Vagina (tissue), 2 donors: ENCODE measurements around the gene DOCK2.

Experiments used
- POLR2AphosphoS5 ChIP-seq, 2 donors: sonication (generic); formaldehyde crosslinking; IDR thresholded peaks; one replicate each; pipeline ENCODE4 v1.9.0; 2017; ENCODE audit warnings: antibody characterized with exemption in 2 of 2, mild to moderate bottlenecking in 2 of 2, low read depth in 1 of 2; ENCODE audit not compliant: insufficient read depth in 1 of 2
- TF ChIP-seq, protein P1 (sequence below), 3 experiments: fragments of 450-650 bp in 2 of 3; fragments of 200-600 bp in 1 of 3; sonication (generic) in 1 of 3; IDR thresholded peaks; one replicate each; pipeline ENCODE4 v1.5.1; 2017 to 2019; ENCODE audit warnings: antibody characterized with exemption in 3 of 3, mild to moderate bottlenecking in 2 of 3, moderate library complexity in 2 of 3

DNA sequence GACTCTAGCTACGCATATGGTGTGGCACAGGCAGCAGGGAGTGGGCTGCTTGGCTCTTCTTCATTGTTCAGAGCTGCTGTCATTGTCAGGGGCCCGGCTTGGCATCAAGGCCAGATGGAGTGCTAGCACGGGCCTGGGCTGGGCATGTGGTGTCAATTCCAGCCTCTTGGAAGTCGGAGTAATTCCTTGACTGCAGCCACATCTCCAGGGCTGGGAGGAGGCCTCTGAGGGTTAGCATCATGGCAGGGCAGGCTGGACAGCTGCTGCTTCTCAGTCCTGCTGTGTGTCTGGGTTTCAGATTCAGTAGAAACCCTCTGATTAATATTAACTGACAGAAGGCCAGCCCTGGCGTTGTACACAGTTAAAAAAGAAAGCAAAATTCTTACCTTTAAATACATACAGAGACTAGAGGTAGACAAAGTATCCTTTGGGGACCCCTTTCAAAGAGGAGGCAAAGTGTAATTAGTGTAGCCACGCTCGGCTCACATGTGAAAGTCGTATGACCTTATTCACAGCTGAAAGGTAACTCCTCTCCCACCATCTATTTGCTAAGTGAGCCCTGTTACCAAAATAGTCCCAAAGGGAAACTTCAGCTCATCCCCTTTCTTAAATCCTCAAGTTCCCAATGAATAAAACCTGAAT is 126.4 kb downstream of the DOCK2 start:
- TF ChIP-seq, protein P1, sequence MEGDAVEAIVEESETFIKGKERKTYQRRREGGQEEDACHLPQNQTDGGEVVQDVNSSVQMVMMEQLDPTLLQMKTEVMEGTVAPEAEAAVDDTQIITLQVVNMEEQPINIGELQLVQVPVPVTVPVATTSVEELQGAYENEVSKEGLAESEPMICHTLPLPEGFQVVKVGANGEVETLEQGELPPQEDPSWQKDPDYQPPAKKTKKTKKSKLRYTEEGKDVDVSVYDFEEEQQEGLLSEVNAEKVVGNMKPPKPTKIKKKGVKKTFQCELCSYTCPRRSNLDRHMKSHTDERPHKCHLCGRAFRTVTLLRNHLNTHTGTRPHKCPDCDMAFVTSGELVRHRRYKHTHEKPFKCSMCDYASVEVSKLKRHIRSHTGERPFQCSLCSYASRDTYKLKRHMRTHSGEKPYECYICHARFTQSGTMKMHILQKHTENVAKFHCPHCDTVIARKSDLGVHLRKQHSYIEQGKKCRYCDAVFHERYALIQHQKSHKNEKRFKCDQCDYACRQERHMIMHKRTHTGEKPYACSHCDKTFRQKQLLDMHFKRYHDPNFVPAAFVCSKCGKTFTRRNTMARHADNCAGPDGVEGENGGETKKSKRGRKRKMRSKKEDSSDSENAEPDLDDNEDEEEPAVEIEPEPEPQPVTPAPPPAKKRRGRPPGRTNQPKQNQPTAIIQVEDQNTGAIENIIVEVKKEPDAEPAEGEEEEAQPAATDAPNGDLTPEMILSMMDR (IDR thresholded peaks at IDR 0.05): no peak
- no peak for TF ChIP-seq POLR2AphosphoS5 (IDR thresholded peaks at IDR 0.05; ENCODE audit: insufficient read depth in 1 of 2, low read depth in 1 of 2)
